Measurements from ENCODE around the gene EIF2B2. TPM values are rescaled to one million over a fixed set of nuclear protein-coding genes. Genes with fewer than 3 reads are reported as not detected.
A peak's percentile ranks its signal among the peaks of the same experiment; 100 is the strongest.

EIF2B2 gene
- total and polyA plus RNA-seq, 12 donors = 20.6 to 90.9 (median 51.6) TPM

DNA sequence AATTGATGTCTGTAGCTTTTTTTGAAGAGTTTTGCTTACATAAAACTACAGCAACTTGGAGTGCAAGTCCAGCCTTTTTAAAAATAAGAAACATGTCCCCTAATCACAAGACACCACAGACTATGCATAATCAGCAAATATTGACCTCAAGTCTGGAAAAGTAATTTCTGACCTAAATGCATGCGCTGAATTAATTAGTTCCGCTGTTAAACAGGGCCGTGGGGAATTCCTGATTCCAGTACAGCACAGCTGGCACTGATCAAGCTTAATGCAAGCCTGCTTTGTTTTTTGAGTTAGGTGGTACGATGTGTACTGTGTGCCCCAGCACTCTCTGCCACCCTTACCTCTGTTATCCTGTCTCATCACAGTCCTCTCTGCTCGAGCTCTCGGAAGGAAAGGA lies 39.3 kb downstream of the EIF2B2 start:
- peaks cover 22 to 46% of the 10 kb centered on the region in 2 donors for H3K4me1 ChIP-seq (replicated peaks in 1 of 2)
- no peaks in the 10 kb centered on the region for H3K27me3 ChIP-seq
- intact Hi-C loops (cut with DNase I) = no loop called here
- DNase-seq = no peak
- H3K9me3 ChIP-seq (replicated peaks in 1 of 3) = no peaks in the 10 kb centered on the region
- H3K4me3 ChIP-seq = no peak overlapping the region
- H3K36me3 ChIP-seq (replicated peaks in 1 of 2) = peaks cover 0 to 17% of the 10 kb centered on the region in 2 donors
- TF ChIP-seq POLR2A (IDR thresholded peaks at IDR 0.05) (no peak), CTCF (IDR thresholded peaks at IDR 0.05) (no peak)
- H3K27ac ChIP-seq = no peak overlapping the region
- WGBS, 4 donors = 42 to 62% (median 59%) methylated on average over 6 of the region's 6 CpGs

GRCh38 chr14:75044322-75044721 lies 41.6 kb downstream of the EIF2B2 start:
- H3K27ac ChIP-seq = no peak overlapping the region
- no peak for DNase-seq
- no peaks in the 10 kb centered on the region for H3K27me3 ChIP-seq
- no peak for TF ChIP-seq POLR2A (IDR thresholded peaks at IDR 0.05)
- no peak for TF ChIP-seq CTCF (IDR thresholded peaks at IDR 0.05)
- WGBS, 4 donors = 9 to 34% (median 24%) methylated on average over 2 of the region's 2 CpGs
- peaks cover 32 to 55% of the 10 kb centered on the region in 2 donors for H3K4me1 ChIP-seq (replicated peaks in 1 of 2)
- no peaks in the 10 kb centered on the region for H3K9me3 ChIP-seq (replicated peaks in 1 of 3)
- intact Hi-C loops (cut with DNase I) = no loop called here
- H3K4me3 ChIP-seq = no peak overlapping the region
- peaks cover 0 to 4% of the 10 kb centered on the region in 2 donors for H3K36me3 ChIP-seq (replicated peaks in 1 of 2)

DNA sequence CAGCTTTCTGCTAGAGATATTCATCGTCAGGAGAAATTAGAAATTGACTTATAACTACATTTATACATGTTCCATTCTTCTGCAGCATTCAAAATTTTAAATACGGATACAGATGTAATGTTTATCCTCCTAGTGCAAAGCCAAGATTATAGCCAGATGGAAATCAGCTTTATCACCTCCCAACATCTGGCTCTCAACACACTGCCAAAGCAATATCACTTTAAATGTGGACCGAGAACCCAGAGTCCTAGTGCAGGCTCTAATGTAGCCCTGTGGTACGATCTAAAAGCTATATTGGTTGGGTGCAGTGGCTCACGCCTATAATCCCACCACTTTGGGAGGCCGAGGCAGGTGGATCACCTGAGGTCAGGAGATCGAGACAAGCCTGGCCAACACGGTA lies 42.0 kb downstream of the EIF2B2 start:
- DNase-seq = no peak
- Histone ChIP-seq H3K36me3 (replicated peaks in 1 of 2) (peaks cover 0 to 4% of the 10 kb centered on the region in 2 donors), H3K4me3 (no peak overlapping the region), H3K27me3 (no peaks in the 10 kb centered on the region), H3K9me3 (replicated peaks in 1 of 3) (no peaks in the 10 kb centered on the region), H3K4me1 (replicated peaks in 1 of 2) (peaks cover 36 to 57% of the 10 kb centered on the region in 2 donors), H3K27ac (peak overlapping the region in 1 of 5 donors; percentile 4)
- intact Hi-C loops (cut with DNase I) = no loop called here
- TF ChIP-seq CTCF (IDR thresholded peaks at IDR 0.05) = no peak
- no peak for TF ChIP-seq POLR2A (IDR thresholded peaks at IDR 0.05)
- WGBS, 4 donors = 75 to 84% (median 76%) methylated on average over 8 of the region's 8 CpGs

DNA sequence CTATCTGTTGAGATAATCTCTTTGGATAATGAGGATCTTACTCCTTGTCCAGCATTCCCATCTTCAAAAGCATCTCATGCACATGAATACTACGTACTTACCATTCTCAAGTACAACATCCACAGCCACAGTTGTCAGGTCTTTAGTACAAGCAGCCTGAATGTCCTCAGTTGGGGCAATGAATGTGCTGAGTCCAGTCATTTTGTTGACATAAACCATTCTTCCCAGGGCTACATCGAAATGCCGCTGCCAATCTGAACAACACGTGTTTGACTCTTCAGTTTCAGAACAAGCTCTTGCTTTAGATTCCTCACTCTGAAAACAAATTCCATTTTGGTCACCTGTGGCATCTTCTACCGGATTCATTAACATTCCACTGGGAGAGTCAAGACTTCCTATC lies 43.6 kb downstream of the EIF2B2 start:
- peaks cover 38 to 54% of the 10 kb centered on the region in 2 donors for H3K4me1 ChIP-seq (replicated peaks in 1 of 2)
- peak overlapping the region in 4 of 5 donors; percentile 12 to 44 (median 40) for H3K27ac ChIP-seq
- no peak for DNase-seq
- H3K27me3 ChIP-seq = no peaks in the 10 kb centered on the region
- WGBS, 4 donors = 77 to 88% (median 85%) methylated on average over 5 of the region's 5 CpGs
- peaks cover 0 to 4% of the 10 kb centered on the region in 2 donors for H3K36me3 ChIP-seq (replicated peaks in 1 of 2)
- TF ChIP-seq CTCF (IDR thresholded peaks at IDR 0.05) (no peak), POLR2A (IDR thresholded peaks at IDR 0.05) (no peak)
- no peaks in the 10 kb centered on the region for H3K9me3 ChIP-seq (replicated peaks in 1 of 3)
- intact Hi-C loops (cut with DNase I) = no loop called here
- no peak overlapping the region for H3K4me3 ChIP-seq

All from adrenal gland (tissue), 12 donors.